Measurements from ENCODE around the gene FRMD4A.

- TF ChIP-seq CTCF (conservative IDR thresholded peaks at IDR 0.05; ENCODE audit: low read depth, low read length) (no peak), USF2 (IDR thresholded peaks at IDR 0.05; ENCODE audit: low read depth, low read length) (no peak), RAD21 (IDR thresholded peaks at IDR 0.05; ENCODE audit: low read length) (no peak), POLR2A (IDR thresholded peaks at IDR 0.05; ENCODE audit: low read depth, low read length) (no peak), CEBPB (IDR thresholded peaks at IDR 0.05; ENCODE audit: low read depth, low read length) (no peak), RFX5 (IDR thresholded peaks at IDR 0.05; ENCODE audit: low read depth, low read length) (no peak), BHLHE40 (IDR thresholded peaks at IDR 0.05; ENCODE audit: low read depth, low read length) (no peak), SMC3 (IDR thresholded peaks at IDR 0.05; ENCODE audit: low read depth, low read length) (no peak)
These were observed 672.5 kb downstream of the FRMD4A start for GRCh38 chr10:13658264-13658663.

All from IMR-90 (cell line).